Kidney epithelial cell (primary cell): ENCODE measurements around the gene FILIP1L. TPM values are rescaled to one million over a fixed set of nuclear protein-coding genes. Genes with fewer than 3 reads are reported as not detected.

Experiments used
- DNase-seq: peaks from one replicate; pipeline ENCODE4 v3.0.0-alpha.2; 2010; ENCODE audit warnings: low read depth
- H3K27me3 ChIP-seq: 2 replicates; pipeline ENCODE4 v1.6.0; 2011; ENCODE audit warnings: low read length; ENCODE audit not compliant: control insufficient read depth, insufficient read depth
- H3K36me3 ChIP-seq: 2 replicates; pipeline ENCODE4 v1.5.1; 2011; ENCODE audit warnings: low read length; ENCODE audit not compliant: control insufficient read depth, insufficient read depth
- H3K4me3 ChIP-seq: 2 replicates; pipeline ENCODE4 v1.5.1; 2011; ENCODE audit warnings: low read depth, mild to moderate bottlenecking, control low read depth, low read length
- total RNA-seq: library from RNA; depleted of rRNA; stranded (reverse); fragments of >200 nt; gene quantifications from 2 replicates; pipeline ENCODE4 v1.2.3, GENCODE V29; 2015
- TF ChIP-seq, protein P1 (sequence below): IDR thresholded peaks from 2 replicates; pipeline ENCODE4 v1.5.1; 2011; ENCODE audit warnings: mild to moderate bottlenecking, moderate library complexity, low read length, control low read depth, inconsistent platforms; ENCODE audit not compliant: insufficient read depth, poor library complexity, severe bottlenecking

Gene FILIP1L
- total RNA-seq, 1 donor from 2014 or later = 15.6 TPM

DNA sequence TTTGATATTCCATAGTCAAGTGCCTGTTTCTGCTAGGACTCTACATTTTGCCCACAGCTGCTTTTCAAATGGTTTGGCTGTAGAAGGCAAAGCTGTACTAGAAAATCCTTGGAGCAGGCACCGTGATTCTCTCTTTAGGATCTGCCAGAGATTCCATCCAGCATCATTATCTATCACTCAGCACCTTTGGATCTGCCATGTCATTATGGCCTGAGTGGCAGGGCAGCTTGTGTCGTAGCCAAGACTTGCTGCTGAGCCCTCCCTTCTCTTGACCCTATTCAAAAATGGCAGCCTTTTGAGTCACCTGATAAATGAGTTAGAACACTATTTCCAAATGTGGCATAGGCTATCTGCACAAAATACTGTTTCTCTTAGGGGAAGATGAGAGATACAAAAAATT is 304.7 kb downstream of the FILIP1L start:
- H3K4me3 ChIP-seq = no peak overlapping the region
- H3K36me3 ChIP-seq = no peaks in the 10 kb centered on the region
- DNase-seq = no peak
- TF ChIP-seq, protein P1, sequence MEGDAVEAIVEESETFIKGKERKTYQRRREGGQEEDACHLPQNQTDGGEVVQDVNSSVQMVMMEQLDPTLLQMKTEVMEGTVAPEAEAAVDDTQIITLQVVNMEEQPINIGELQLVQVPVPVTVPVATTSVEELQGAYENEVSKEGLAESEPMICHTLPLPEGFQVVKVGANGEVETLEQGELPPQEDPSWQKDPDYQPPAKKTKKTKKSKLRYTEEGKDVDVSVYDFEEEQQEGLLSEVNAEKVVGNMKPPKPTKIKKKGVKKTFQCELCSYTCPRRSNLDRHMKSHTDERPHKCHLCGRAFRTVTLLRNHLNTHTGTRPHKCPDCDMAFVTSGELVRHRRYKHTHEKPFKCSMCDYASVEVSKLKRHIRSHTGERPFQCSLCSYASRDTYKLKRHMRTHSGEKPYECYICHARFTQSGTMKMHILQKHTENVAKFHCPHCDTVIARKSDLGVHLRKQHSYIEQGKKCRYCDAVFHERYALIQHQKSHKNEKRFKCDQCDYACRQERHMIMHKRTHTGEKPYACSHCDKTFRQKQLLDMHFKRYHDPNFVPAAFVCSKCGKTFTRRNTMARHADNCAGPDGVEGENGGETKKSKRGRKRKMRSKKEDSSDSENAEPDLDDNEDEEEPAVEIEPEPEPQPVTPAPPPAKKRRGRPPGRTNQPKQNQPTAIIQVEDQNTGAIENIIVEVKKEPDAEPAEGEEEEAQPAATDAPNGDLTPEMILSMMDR = no peak
- no peaks in the 10 kb centered on the region for H3K27me3 ChIP-seq

DNA sequence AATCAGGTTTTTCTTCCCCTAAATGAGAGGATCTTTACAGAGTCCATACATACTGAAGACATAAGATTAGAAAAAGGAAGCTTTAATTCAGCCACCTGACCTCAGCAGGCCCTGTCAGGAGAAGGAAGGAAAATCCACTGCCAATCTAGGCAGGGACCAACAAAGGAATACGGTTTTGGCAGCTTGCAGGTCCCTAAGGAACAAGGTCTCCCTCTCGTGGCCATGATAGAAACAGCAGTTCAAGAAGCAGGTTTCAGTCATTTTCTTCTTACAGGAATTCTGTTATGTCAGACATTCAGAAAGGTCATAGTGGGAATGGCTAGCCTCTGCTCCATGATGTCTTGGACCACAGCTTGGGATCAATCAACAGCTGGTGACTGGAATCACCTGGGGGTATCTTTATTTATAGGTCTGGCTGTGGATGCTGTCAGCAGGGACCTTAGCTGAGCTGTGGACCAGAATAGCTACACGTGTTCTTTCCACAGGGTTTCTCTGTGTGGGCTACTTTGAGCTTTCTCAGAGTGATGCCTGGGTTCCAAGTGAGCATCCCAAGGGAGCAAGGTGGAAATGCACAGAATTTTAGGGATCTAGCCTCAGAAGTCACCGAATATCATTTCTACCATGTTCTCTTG is 306.0 kb downstream of the FILIP1L start:
- Histone ChIP-seq H3K4me3 (no peak overlapping the region), H3K27me3 (no peaks in the 10 kb centered on the region), H3K36me3 (no peaks in the 10 kb centered on the region)
- DNase-seq = peak; percentile 39
- TF ChIP-seq, protein P1 = peak; percentile 86

DNA sequence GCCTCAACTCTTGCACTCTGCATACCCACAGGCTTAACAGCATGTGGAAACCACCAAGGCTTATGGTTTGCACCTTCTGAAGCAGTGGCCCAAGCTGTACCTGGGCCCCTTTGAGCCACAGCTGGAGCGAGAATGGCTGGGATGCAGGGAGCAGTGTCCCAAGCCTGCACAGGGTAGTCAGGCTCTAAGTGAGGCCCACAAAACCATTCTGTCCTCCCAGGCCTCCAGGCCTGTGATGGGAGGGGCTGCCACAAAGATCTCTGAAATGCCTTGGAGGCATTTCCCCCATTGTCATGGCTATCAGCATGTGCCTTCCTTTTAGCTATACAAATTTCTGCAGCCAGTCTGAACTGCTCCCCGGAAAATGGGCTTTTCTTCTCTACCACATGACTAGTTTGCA is 309.1 kb downstream of the FILIP1L start:
- no peak overlapping the region for H3K4me3 ChIP-seq
- H3K27me3 ChIP-seq = no peaks in the 10 kb centered on the region
- DNase-seq = no peak
- TF ChIP-seq, protein P1 = no peak
- no peaks in the 10 kb centered on the region for H3K36me3 ChIP-seq

DNA sequence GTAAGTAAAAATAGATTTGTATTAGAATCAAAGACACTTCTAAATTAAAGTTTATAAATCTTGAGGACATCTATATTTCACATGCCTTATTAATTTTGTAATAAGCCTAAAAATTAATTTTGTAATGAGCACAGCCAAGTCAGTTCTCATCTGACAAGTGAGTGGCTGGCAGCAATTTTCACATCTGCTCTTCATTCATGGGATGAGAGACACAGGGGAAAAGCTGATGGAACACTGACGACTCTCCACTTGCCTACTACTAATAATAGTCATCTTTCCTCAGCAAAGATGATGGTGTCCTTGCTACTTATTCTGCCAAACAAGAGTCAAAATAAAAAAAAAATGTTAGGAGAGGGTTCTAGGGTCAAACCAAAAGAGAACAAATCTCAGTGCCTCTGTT is 311.0 kb downstream of the FILIP1L start:
- TF ChIP-seq, protein P1 = no peak
- no peak overlapping the region for H3K4me3 ChIP-seq
- DNase-seq = no peak
- no peaks in the 10 kb centered on the region for H3K36me3 ChIP-seq
- H3K27me3 ChIP-seq = no peaks in the 10 kb centered on the region

DNA sequence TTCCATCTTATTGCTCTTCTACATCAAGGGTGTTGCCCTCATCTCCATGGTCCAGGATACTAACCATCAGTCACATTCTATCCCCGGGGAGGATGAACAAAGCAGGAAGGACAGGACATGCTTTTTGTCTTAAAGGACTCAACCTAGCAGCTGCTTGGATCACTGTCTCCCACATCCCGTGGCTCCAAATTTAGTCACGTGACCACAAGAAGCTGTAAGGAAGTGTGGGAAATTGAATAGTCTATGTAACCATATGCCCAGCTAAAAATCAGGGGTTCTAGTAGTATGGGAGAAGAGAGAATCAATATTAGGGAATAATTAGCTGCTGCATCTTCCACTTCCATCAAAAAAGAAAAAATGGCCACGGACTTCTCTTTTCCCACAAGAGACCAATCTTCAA is 314.9 kb downstream of the FILIP1L start:
- no peak overlapping the region for H3K4me3 ChIP-seq
- no peaks in the 10 kb centered on the region for H3K36me3 ChIP-seq
- H3K27me3 ChIP-seq = no peaks in the 10 kb centered on the region
- TF ChIP-seq, protein P1 = no peak
- no peak for DNase-seq

DNA sequence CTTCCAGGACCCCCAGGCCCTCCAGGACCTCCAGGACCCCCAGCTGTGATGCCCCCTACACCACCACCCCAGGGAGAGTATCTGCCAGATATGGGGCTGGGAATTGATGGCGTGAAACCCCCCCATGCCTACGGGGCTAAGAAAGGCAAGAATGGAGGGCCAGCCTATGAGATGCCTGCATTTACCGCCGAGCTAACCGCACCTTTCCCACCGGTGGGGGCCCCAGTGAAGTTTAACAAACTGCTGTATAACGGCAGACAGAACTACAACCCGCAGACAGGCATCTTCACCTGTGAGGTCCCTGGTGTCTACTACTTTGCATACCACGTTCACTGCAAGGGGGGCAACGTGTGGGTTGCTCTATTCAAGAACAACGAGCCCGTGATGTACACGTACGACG is 318.7 kb downstream of the FILIP1L start:
- no peak for DNase-seq
- Histone ChIP-seq H3K27me3 (no peaks in the 10 kb centered on the region), H3K36me3 (no peaks in the 10 kb centered on the region), H3K4me3 (no peak overlapping the region)
- TF ChIP-seq, protein P1 = no peak
